ENCODE data around the gene MFAP5. TPM values are rescaled to one million over a fixed set of nuclear protein-coding genes. Genes with fewer than 3 reads are reported as not detected.

The MFAP5 gene
- total RNA-seq, 1 experiment from 2014 or later = 0.61 TPM

DNA sequence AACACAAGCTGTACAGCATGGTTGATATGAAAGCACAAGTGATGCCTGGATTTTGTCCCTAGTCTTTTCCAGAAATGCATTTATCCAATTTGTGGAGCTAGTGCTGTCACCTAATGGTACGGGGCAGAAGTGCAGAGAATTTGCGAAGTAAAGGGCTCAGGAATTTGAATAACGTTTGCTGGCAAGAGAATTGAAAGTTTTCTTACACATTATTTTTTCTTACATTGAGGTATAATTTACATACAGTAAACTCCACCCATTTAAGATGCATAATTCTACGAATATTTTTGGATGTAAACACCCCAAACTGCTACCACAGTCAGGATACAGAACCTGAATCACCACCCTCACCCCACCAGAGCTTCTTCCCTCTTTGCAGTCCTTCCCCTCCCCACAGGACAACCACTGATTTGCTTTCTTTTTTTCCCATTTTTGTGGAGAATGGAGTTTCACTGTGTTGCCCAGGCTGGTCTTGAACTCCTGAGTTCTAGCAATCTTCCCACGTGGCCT lies 53.5 kb downstream of the MFAP5 start:
- intact Hi-C loops (cut with micrococcal nuclease; ENCODE audit: unreplicated experiment) = loop anchor here (1.0 kb wide), 1 partner anchor 65 kb away; no protein-coding TSS in a partner anchor
- Histone ChIP-seq H3K36me3 (ENCODE audit: control insufficient read depth, insufficient read depth, low read length) (no peaks in the 10 kb centered on the region), H3K4me1 (no peaks in the 10 kb centered on the region), H3K4me3 (ENCODE audit: low read depth, low read length) (no peak overlapping the region), H3K27me3 (replicated peaks; ENCODE audit: control insufficient read depth, insufficient read depth, low read length) (no peaks in the 10 kb centered on the region), H3K9me3 (no peaks in the 10 kb centered on the region)
- Mint-ChIP-seq H3K27me3 (ENCODE audit: insufficient read depth, unreplicated experiment) (peaks cover 22% of the 10 kb centered on the region), H3K27ac (ENCODE audit: unreplicated experiment) (no peak overlapping the region), H3K9me3 (ENCODE audit: unreplicated experiment) (no peaks in the 10 kb centered on the region), H3K4me3 (ENCODE audit: unreplicated experiment) (no peak overlapping the region), H3K4me1 (ENCODE audit: low read depth, unreplicated experiment) (no peaks in the 10 kb centered on the region), H3K36me3 (ENCODE audit: insufficient read depth, unreplicated experiment) (no peaks in the 10 kb centered on the region)
- ChIA-PET POLR2A (interaction anchor here (0.6 kb wide), 1 partner anchor 9 kb away, joined by 3 read pairs; no protein-coding TSS in a partner anchor), CTCF (interaction anchor here (0.5 to 4.2 kb wide), 7 partner anchors 15 to 109 kb away, joined by 3 to 111 read pairs (median 4); partner anchors contain the start of gene CLEC4E)
- BruUV-seq (replicated peaks) = no TSS peak
- TF ChIP-seq, protein P1, sequence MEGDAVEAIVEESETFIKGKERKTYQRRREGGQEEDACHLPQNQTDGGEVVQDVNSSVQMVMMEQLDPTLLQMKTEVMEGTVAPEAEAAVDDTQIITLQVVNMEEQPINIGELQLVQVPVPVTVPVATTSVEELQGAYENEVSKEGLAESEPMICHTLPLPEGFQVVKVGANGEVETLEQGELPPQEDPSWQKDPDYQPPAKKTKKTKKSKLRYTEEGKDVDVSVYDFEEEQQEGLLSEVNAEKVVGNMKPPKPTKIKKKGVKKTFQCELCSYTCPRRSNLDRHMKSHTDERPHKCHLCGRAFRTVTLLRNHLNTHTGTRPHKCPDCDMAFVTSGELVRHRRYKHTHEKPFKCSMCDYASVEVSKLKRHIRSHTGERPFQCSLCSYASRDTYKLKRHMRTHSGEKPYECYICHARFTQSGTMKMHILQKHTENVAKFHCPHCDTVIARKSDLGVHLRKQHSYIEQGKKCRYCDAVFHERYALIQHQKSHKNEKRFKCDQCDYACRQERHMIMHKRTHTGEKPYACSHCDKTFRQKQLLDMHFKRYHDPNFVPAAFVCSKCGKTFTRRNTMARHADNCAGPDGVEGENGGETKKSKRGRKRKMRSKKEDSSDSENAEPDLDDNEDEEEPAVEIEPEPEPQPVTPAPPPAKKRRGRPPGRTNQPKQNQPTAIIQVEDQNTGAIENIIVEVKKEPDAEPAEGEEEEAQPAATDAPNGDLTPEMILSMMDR (IDR thresholded peaks at IDR 0.05; ENCODE audit: insufficient read depth in 1 of 2, low read depth in 1 of 2, low read length in 1 of 2, severe bottlenecking in 1 of 2, unreplicated experiment in 1 of 2) = peak; percentile 89 to 97
- peak in 1 of 2 experiments; percentile 57 for DNase-seq

DNA sequence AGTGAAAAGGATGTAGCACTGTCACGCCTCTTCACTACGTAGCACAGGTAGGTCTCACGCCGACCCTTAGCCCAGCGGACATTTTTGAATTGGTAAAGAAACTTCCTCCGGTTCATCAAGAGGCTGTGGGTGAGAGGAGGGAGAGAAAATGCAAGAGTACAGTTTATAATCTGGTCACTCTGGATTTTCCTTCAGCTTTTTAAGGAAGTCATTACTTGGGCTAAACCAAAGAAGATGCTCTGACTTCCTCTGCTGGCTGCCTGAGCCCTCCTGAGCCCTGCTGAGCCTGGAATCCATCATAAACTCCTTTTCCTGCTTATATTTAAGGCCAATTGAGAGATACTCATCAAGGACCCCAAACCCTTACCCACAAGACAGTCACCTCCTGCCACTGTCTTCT lies 55.7 kb downstream of the MFAP5 start:
- Mint-ChIP-seq H3K36me3 (ENCODE audit: insufficient read depth, unreplicated experiment) (no peaks in the 10 kb centered on the region), H3K4me3 (ENCODE audit: unreplicated experiment) (no peak overlapping the region), H3K4me1 (ENCODE audit: low read depth, unreplicated experiment) (no peaks in the 10 kb centered on the region), H3K27me3 (ENCODE audit: insufficient read depth, unreplicated experiment) (peaks cover 34% of the 10 kb centered on the region), H3K27ac (ENCODE audit: unreplicated experiment) (no peak overlapping the region), H3K9me3 (ENCODE audit: unreplicated experiment) (no peaks in the 10 kb centered on the region)
- intact Hi-C loops (cut with micrococcal nuclease; ENCODE audit: unreplicated experiment) = no loop called here
- ChIA-PET CTCF (interaction anchor here (1.0 kb wide), 1 partner anchor 63 kb away, joined by 3 read pairs; no protein-coding TSS in a partner anchor), POLR2A (no interaction called here)
- no peaks in the 10 kb centered on the region for H3K27me3 ChIP-seq (replicated peaks; ENCODE audit: control insufficient read depth, insufficient read depth, low read length)
- no peaks in the 10 kb centered on the region for H3K9me3 ChIP-seq
- DNase-seq = no peak
- no TSS peak for BruUV-seq (replicated peaks)
- TF ChIP-seq, protein P1 (IDR thresholded peaks at IDR 0.05; ENCODE audit: insufficient read depth in 1 of 2, low read depth in 1 of 2, low read length in 1 of 2, severe bottlenecking in 1 of 2, unreplicated experiment in 1 of 2) = no peak
- no peaks in the 10 kb centered on the region for H3K4me1 ChIP-seq
- H3K36me3 ChIP-seq (ENCODE audit: control insufficient read depth, insufficient read depth, low read length) = no peaks in the 10 kb centered on the region
- H3K4me3 ChIP-seq (ENCODE audit: low read depth, low read length) = no peak overlapping the region

DNA sequence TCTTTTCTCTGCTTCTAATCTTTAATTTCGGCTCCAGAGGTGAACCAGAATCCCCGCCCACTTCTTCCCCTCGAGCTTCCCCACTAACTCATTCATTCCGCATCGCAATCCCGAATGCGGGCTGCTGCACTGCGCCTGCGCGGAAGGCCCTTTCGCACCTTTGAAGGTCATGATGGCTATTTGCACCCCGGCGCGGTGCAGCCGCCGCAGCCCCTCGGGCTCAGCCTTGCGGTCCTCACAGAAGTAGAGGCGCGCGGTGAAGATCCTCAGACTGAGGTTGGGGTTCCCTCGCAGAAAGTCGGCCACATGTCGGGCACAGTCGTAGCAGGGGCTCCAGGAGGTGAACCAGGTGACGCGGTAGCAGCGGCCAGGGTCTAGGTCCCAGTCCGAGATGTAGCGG lies 57.6 kb downstream of the MFAP5 start:
- no TSS peak for BruUV-seq (replicated peaks)
- no peaks in the 10 kb centered on the region for H3K4me1 Mint-ChIP-seq (ENCODE audit: low read depth, unreplicated experiment)
- TF ChIP-seq, protein P1 (IDR thresholded peaks at IDR 0.05; ENCODE audit: insufficient read depth in 1 of 2, low read depth in 1 of 2, low read length in 1 of 2, severe bottlenecking in 1 of 2, unreplicated experiment in 1 of 2) = no peak
- intact Hi-C loops (cut with micrococcal nuclease; ENCODE audit: unreplicated experiment) = no loop called here
- Histone ChIP-seq H3K27me3 (replicated peaks; ENCODE audit: control insufficient read depth, insufficient read depth, low read length) (no peaks in the 10 kb centered on the region), H3K36me3 (ENCODE audit: control insufficient read depth, insufficient read depth, low read length) (no peaks in the 10 kb centered on the region), H3K4me3 (ENCODE audit: low read depth, low read length) (no peak overlapping the region), H3K9me3 (no peaks in the 10 kb centered on the region), H3K4me1 (no peaks in the 10 kb centered on the region)
- CTCF ChIA-PET = no interaction called here
- peaks cover 39% of the 10 kb centered on the region for H3K27me3 Mint-ChIP-seq (ENCODE audit: insufficient read depth, unreplicated experiment)
- POLR2A ChIA-PET = no interaction called here
- H3K27ac Mint-ChIP-seq (ENCODE audit: unreplicated experiment) = no peak overlapping the region
- no peak overlapping the region for H3K4me3 Mint-ChIP-seq (ENCODE audit: unreplicated experiment)
- no peaks in the 10 kb centered on the region for H3K36me3 Mint-ChIP-seq (ENCODE audit: insufficient read depth, unreplicated experiment)
- DNase-seq = no peak
- H3K9me3 Mint-ChIP-seq (ENCODE audit: unreplicated experiment) = no peaks in the 10 kb centered on the region
